PFSK-1 (cell line): Measurements from ENCODE around the gene ELAVL2.

Experiments used
- POLR2AphosphoS5 ChIP-seq: IDR thresholded peaks from 2 replicates; pipeline ENCODE4 v1.6.1; 2012; ENCODE audit warnings: low read depth, mild to moderate bottlenecking, control low read depth, low read length, moderate library complexity
- TF ChIP-seq, protein P1 (sequence below), 2 experiments: IDR thresholded peaks; 2 replicates each; pipeline versions ENCODE4 v1.6.1 to v1.8.0; 2011 to 2012; ENCODE audit warnings: low read depth in 2 of 2, low read length in 2 of 2, control low read depth in 1 of 2, inconsistent platforms in 1 of 2, mild to moderate bottlenecking in 1 of 2, moderate library complexity in 1 of 2; ENCODE audit not compliant: insufficient read depth in 1 of 2

DNA sequence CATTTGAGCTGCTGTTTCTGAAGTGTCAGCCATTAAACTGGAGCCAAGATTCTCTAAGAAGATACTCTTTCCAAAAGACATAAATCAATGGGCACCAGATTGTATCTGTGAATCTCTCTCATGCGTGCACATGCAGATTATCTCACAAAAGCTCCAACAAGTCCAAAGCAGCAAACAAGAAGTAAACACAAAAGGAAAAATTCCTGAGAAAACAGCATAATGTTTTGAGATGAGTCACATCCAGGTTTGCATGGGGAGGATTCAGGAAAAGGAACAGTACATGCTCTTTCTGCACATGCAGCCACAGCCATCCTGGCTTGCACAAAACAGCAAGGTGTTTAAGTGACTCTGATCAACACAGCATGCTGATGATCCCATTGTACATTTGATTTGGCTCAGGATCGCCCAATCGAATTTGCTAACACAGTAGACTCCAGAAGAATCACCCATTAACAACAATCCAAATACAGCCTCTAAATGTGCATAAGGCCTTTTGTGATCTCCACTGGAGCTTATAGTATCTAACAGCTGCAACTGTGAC, 143.1 kb downstream of the ELAVL2 start:
- TF ChIP-seq POLR2AphosphoS5: no peak
- TF ChIP-seq, protein P1, sequence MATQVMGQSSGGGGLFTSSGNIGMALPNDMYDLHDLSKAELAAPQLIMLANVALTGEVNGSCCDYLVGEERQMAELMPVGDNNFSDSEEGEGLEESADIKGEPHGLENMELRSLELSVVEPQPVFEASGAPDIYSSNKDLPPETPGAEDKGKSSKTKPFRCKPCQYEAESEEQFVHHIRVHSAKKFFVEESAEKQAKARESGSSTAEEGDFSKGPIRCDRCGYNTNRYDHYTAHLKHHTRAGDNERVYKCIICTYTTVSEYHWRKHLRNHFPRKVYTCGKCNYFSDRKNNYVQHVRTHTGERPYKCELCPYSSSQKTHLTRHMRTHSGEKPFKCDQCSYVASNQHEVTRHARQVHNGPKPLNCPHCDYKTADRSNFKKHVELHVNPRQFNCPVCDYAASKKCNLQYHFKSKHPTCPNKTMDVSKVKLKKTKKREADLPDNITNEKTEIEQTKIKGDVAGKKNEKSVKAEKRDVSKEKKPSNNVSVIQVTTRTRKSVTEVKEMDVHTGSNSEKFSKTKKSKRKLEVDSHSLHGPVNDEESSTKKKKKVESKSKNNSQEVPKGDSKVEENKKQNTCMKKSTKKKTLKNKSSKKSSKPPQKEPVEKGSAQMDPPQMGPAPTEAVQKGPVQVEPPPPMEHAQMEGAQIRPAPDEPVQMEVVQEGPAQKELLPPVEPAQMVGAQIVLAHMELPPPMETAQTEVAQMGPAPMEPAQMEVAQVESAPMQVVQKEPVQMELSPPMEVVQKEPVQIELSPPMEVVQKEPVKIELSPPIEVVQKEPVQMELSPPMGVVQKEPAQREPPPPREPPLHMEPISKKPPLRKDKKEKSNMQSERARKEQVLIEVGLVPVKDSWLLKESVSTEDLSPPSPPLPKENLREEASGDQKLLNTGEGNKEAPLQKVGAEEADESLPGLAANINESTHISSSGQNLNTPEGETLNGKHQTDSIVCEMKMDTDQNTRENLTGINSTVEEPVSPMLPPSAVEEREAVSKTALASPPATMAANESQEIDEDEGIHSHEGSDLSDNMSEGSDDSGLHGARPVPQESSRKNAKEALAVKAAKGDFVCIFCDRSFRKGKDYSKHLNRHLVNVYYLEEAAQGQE (IDR thresholded peaks at IDR 0.05; ENCODE audit: insufficient read depth in 1 of 2, low read depth in 2 of 2, low read length in 2 of 2): no peak
